Ascending aorta (tissue), 2 donors: ENCODE measurements around the gene SEMA4A. TPM values are rescaled to one million over a fixed set of nuclear protein-coding genes. Genes with fewer than 3 reads are reported as not detected.
A peak's percentile ranks its signal among the peaks of the same experiment; 100 is the strongest.
"Not testable (repeated sequence)": the region's sequence is repeated elsewhere in the genome, so short reads cannot be mapped to it uniquely, and the experiment has no call there.

Source experiments
- DNase-seq, 2 donors: peaks; one replicate each; pipeline ENCODE4 v3.0.0-alpha.2; 2019; ENCODE audit warnings: low spot score in 2 of 2
- H3K27ac ChIP-seq, 2 donors: fragments of 200-600 bp; sonication (generic); one replicate each; pipeline ENCODE4 v1.5.1; 2016 to 2017; ENCODE audit warnings: mild to moderate bottlenecking in 1 of 2
- H3K27me3 ChIP-seq: fragments of 200-600 bp; sonication (generic); one replicate; pipeline ENCODE4 v1.5.1; 2017
- H3K36me3 ChIP-seq, 2 donors: fragments of 200-600 bp; sonication (generic); one replicate each; pipeline ENCODE4 v1.5.1; 2016
- H3K4me1 ChIP-seq, 2 donors: fragments of 200-600 bp; sonication (generic); one replicate each; pipeline ENCODE4 v1.5.1; 2016 to 2017; ENCODE audit warnings: mild to moderate bottlenecking in 1 of 2
- H3K4me3 ChIP-seq, 2 donors: fragments of 200-600 bp; sonication (generic); one replicate each; pipeline ENCODE4 v1.5.1; 2016 to 2017; ENCODE audit warnings: mild to moderate bottlenecking in 1 of 2
- H3K9me3 ChIP-seq, 2 donors: fragments of 200-600 bp; sonication (generic); one replicate each; pipeline ENCODE4 v1.5.1; 2016
- intact Hi-C: fragments of 100-400 bp; cut with DNase I; formaldehyde crosslinking; loops from one replicate; pipeline ENCODE4 v1.15.1; 2023
- total RNA-seq: library from RNA; depleted of rRNA; stranded (reverse); fragments of >200 nt; gene quantifications from one replicate; pipeline ENCODE4 v1.1.0, GENCODE V29; 2016
- TF ChIP-seq, protein P1 (sequence below), 3 experiments: fragments of 200-600 bp in 2 of 3; fragments of 450-650 bp in 1 of 3; sonication (generic) in 2 of 3; IDR thresholded peaks; one replicate each; pipeline ENCODE4 v1.5.1; 2016 to 2019; ENCODE audit warnings: antibody characterized with exemption in 3 of 3, mild to moderate bottlenecking in 1 of 3, moderate library complexity in 1 of 3

The SEMA4A gene
- total RNA-seq, 1 donor from 2014 or later = 0.64 TPM

DNA sequence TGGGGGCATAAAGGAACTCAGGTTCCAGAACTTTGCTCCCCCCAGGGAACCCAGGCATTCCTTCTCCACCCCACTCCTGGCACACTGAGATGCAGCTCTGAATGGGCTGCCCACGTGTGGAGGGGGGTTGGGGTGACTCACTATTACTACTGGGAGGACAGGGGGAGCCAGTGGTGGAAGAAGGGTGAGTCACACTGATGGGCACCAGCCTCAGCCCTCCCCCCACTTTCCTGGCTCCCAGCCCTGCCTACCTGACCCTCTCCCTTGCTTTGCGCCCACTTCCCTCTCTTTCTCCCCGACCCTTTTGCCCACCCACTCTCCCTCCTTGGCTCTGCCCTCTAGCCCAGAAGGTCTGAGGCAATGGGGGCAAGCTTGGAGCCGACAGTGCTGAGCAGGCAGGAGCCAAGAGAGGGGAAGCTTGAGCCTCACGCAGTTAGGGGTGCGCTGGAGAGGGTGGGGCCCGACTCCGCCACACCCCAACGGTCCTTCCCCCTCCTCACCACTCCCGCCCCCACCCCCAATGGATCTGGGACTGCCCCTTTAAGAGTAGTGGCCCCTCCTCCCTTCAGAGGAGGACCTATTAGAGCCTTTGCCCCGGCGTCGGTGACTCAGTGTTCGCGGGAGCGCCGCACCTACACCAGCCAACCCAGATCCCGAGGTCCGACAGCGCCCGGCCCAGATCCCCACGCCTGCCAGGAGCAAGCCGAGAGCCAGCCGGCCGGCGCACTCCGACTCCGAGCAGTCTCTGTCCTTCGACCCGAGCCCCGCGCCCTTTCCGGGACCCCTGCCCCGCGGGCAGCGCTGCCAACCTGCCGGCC lies 39.1 kb upstream of the SEMA4A start, which contains the start of gene LMNA:
TSS of gene LMNA (plus strand) at position 611 of the 818 bp plus-strand sequence. CDS start 208 bp downstream, outside the sequence.
- Histone ChIP-seq H3K9me3 (no peaks in the 10 kb centered on the region), H3K4me1 (peaks cover 6 to 21% of the 10 kb centered on the region in 2 donors), H3K4me3 (peak within 1 kb of the TSS; percentile 93 to 100), H3K36me3 (peaks cover 0 to 5% of the 10 kb centered on the region in 2 donors), H3K27me3 (no peaks in the 10 kb centered on the region), H3K27ac (peak within 1 kb of the TSS; percentile 97)
- TF ChIP-seq, protein P1, sequence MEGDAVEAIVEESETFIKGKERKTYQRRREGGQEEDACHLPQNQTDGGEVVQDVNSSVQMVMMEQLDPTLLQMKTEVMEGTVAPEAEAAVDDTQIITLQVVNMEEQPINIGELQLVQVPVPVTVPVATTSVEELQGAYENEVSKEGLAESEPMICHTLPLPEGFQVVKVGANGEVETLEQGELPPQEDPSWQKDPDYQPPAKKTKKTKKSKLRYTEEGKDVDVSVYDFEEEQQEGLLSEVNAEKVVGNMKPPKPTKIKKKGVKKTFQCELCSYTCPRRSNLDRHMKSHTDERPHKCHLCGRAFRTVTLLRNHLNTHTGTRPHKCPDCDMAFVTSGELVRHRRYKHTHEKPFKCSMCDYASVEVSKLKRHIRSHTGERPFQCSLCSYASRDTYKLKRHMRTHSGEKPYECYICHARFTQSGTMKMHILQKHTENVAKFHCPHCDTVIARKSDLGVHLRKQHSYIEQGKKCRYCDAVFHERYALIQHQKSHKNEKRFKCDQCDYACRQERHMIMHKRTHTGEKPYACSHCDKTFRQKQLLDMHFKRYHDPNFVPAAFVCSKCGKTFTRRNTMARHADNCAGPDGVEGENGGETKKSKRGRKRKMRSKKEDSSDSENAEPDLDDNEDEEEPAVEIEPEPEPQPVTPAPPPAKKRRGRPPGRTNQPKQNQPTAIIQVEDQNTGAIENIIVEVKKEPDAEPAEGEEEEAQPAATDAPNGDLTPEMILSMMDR (IDR thresholded peaks at IDR 0.05) = no peak
- DNase-seq = peak; percentile 90 to 98
- intact Hi-C loops = loop anchor here (1.0 to 2.0 kb wide), 3 partner anchors 8 to 14 kb away; no protein-coding TSS in a partner anchor

GRCh38 chr1:156114919-156115513 lies 38.4 kb upstream of the SEMA4A start:
- peak overlapping the region; percentile 97 for H3K27ac ChIP-seq
- H3K4me3 ChIP-seq = peak overlapping the region; percentile 93 to 100
- TF ChIP-seq, protein P1 (IDR thresholded peaks at IDR 0.05) = no peak
- no peak for DNase-seq
- intact Hi-C loops = loop anchor here (1.0 to 2.0 kb wide), 4 partner anchors 8 to 18 kb away; no protein-coding TSS in a partner anchor
- H3K36me3 ChIP-seq = peaks cover 0 to 9% of the 10 kb centered on the region in 2 donors
- peaks cover 13 to 28% of the 10 kb centered on the region in 2 donors for H3K4me1 ChIP-seq
- no peaks in the 10 kb centered on the region for H3K27me3 ChIP-seq
- H3K9me3 ChIP-seq = no peaks in the 10 kb centered on the region

DNA sequence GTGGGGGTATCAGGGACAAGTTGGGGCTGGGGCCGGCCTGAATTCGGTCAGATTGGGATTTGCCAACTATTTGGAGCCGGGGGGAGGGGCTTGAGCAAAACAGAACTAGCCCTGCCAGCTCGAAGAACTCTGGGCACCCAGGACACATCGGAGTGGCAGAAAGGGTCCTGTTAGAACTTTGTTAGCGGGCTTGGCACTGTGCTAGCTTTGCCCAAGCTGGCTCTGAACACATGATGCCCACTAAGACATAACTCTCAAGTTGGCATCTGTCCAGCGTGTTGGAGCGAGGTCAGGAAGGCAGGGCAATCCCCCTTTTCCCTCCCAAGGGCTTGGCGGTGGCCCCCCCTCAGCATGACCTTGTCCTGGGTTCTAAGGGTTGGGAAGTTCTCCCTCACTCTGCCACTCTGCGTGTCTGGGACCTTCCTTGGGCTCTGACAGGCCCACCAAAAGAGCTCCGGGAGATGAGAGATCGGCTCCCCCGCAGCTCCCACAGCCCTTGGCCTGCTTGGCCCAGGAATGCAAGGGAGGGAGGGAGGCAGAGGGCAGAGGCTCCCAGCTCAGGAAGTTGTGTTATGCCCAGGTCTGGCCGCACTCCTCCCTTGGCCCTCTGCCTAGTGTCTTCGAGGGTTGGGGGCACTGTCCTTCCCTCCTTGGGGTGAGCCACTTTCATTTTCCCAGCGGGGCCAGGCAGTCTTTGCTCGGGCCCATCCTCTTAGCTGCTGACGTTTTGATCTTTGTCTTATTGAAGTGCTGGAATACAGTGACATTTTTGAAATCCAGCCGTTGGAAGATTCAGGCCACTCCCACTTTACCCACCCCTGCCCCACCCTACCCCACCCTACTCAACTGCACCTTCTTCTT lies 37.6 kb upstream of the SEMA4A start:
- peaks cover 0 to 14% of the 10 kb centered on the region in 2 donors for H3K36me3 ChIP-seq
- intact Hi-C loops = loop anchor here (1.0 to 2.0 kb wide), 2 partner anchors 13 to 18 kb away; no protein-coding TSS in a partner anchor
- H3K27ac ChIP-seq = peak overlapping the region; percentile 97
- peak in 1 of 2 donors; percentile 81 for DNase-seq
- no peaks in the 10 kb centered on the region for H3K9me3 ChIP-seq
- TF ChIP-seq, protein P1 (IDR thresholded peaks at IDR 0.05) = no peak
- H3K27me3 ChIP-seq = no peaks in the 10 kb centered on the region
- H3K4me1 ChIP-seq = peaks cover 20 to 36% of the 10 kb centered on the region in 2 donors
- H3K4me3 ChIP-seq = peak overlapping the region; percentile 93 to 100

GRCh38 chr1:156116731-156117130 lies 36.7 kb upstream of the SEMA4A start:
- Histone ChIP-seq H3K4me3 (peak overlapping the region; percentile 93 to 100), H3K27ac (peak overlapping the region; percentile 97), H3K36me3 (peaks cover 0 to 14% of the 10 kb centered on the region in 2 donors), H3K4me1 (peaks cover 20 to 46% of the 10 kb centered on the region in 2 donors)
- intact Hi-C loops, H3K27me3 ChIP-seq, DNase-seq, H3K9me3 ChIP-seq: not testable (repeated sequence)

- TF ChIP-seq, protein P1 (IDR thresholded peaks at IDR 0.05) = no peak
- H3K27ac ChIP-seq = peak overlapping the region; percentile 97
- H3K4me3 ChIP-seq = peak overlapping the region; percentile 93 to 100
- H3K9me3 ChIP-seq = no peaks in the 10 kb centered on the region
- peaks cover 0 to 14% of the 10 kb centered on the region in 2 donors for H3K36me3 ChIP-seq
- H3K4me1 ChIP-seq = peaks cover 20 to 49% of the 10 kb centered on the region in 2 donors
- intact Hi-C loops = no loop called here
- no peaks in the 10 kb centered on the region for H3K27me3 ChIP-seq
- DNase-seq = no peak
Measured at GRCh38 chr1:156117414-156118176, 35.8 kb upstream of the SEMA4A start.
